Measurements from ENCODE around the gene DCP2.
A peak's percentile ranks its signal among the peaks of the same experiment; 100 is the strongest.

DCP2 gene

DNA sequence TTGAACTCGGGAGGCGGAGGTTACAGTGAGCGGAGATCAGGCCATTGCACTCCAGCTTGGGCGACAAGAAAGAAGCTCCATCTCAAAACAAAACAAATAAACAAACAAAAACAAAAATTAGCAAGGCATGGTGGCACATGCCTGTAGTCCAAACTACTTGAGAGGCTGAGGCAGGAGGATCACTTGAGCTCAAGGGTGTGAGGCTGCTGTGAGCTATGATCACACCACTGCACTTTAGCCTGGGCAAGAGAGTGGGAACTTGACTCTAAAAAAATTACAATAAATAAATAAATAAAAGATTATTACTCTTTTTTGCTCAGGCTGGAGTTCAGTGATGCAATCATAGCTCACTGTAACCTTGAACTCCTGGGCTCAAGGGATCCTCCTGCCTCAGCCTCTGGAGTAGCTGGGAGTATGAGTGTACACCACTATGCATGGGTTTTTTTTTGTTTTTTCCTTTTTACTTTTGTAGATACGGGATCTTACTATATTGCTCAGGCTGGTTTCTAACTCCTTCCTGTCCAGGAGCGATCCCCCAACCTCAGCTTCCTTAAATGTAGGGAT is 9.0 kb upstream of the DCP2 start:
- no peak for DNase-seq

DNA sequence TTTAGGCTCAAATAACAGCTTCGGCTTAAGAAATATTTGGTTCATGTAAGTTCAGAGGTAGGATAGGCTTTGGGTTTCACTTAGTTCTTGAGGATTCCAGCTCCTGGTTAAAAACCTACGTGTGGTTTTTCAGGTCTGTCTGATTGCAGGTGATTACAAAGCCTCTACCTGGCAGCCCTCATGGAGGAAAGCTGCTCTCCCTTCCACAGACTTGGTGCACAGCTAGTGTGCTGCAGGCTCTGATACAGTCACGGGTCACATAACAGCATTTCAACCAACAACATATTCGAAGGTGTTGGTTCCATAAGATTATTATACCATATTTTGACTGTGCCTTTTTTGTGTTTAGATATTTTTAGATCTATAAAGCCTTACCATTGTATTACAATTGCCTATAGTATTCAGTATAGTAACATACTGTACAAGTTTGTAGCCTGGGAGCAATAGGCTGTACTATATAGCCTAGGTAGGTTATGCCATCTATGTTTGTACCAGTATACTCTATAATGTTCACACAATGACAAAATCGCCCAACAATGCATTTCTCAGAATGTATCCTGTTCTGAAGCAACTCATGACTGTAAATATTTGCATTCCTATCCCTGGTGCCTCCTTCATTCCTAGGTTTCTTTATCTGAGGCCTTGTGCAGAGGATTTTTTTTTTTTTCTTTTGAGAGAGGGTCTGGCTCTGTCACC is 8.0 kb upstream of the DCP2 start:
- DNase-seq, result no peak

DNA sequence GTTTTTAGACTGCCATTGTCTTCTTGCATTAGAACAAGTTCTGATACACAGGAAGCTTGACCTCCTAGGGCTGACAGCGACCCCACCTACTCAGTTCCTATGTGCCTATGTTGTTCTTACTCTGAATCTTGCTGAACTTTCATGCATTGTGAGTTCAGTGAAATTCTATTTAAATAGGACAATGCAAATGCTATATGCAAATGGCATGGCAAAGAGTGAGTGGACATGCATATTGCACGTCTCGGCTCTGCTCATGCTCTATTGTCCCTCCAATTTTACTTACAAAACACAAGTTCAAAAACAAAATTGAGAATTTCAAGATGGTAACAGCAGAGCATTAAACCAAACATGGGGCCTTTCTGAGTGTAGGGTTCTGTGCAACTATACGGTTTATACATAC is 5.3 kb upstream of the DCP2 start:
- DNase-seq, result no peak

DNA sequence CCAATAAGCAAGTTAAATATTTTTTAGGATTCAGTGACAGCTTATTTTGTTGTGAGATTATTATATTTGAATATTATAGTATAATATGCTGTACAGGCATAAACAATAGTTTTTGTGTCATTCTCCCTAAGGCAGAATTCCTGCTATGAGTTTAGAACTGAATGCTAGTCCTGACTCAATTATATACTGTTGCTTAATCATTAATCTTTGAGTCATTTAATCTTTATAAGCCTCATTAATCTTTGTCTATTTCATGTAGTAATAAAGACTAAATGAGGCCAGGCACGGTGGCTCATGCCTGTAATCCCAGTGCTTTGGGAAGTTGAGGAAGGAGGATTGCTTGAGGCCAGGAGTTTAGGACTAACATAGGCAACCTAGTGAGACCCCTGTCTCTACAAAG is 3.6 kb upstream of the DCP2 start:
- DNase-seq, result no peak

DNA sequence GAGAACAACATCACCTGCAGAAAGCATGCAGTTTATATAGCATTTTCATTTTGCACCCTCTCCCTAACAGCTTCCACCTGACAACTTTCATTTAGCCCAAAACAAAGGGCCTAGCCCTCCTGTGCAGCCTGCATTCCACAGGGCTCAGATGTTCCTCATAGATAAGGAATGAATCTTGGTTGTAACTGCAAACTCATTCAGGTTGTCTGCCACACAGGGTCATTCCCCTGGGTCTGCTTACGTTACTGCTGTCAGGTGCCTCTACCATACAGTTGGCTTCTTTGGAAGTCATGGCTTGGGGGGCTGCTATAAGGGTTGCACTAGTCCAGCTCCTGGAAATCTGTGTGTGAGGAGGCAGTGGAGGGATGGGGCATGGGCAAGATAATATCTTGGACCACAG is 2.7 kb upstream of the DCP2 start:
- DNase-seq, result no peak

DNA sequence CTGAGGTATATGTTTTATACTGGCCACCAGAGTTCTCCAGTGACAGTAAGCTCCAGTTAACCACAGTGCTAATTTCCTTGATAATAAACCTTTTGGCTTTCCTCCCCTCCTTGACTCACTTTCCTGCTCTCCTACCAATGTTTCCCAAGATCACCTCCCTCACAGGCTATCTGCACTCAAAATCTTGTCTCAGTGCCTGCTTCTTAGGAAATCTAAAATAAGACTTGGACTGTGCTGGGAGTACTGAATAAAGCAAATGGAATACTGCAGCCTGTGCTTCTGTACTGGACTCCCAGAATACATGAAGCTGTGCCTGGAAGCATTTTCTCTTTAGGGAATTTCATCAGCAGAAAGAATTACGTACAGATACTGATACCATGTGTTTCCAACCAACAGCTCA is 1.7 kb upstream of the DCP2 start:
- no peak for DNase-seq

DNA sequence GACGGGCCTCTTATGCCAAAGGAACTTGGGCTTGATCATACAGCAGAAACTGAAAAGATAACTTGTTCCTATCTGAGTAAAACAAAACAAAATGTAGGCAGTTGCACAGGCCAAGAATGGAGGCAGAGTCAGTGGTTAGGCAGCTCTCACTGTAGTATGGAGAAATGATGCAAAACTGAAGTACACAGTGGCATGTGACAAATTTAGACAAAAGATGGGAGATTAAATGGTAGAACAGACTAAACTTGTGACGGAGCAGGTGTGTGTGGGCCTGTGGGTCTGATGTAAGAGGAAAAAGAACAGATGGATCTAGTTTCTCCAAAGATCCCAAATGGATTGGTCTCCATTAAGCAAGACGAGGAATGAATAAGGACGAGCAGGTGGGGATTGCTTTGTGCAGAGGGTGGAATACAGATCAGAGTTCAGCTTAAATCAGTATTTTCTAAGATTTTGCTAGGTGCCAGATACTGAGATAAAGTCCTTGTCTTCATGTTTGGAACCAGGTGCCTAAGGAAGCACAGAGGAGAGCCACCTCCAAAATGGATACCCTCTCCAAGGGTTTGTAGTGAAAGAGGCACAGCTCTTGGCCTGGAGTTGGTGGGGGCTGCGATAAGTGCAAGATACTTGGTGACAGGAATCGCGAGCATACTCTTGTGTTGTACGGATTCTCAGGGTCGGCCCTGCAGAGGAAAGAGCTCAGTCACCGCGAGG is 722 bp upstream of the DCP2 start:
- DNase-seq, result no peak

DNA sequence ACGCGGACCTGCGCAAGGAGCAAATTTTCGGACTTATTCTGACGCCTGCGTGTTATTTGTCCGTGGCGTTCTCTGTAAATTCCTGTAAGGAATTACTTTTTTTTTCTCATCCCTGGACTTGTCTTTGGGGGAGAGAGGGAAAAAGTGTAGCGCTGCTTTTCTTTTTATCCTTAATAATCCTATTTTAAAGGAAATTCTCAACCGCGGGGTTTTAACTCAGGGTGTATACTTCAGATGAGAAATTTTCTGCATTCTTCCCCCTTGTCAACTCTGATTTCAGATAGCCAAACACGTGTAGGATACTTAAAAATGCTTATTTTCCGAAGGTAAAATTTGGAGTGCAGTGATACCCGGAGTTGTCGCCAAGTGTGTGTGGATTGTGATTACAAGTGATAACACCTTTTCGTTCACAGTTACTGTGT is 853 bp downstream of the DCP2 start:
- no peak for DNase-seq

DNA sequence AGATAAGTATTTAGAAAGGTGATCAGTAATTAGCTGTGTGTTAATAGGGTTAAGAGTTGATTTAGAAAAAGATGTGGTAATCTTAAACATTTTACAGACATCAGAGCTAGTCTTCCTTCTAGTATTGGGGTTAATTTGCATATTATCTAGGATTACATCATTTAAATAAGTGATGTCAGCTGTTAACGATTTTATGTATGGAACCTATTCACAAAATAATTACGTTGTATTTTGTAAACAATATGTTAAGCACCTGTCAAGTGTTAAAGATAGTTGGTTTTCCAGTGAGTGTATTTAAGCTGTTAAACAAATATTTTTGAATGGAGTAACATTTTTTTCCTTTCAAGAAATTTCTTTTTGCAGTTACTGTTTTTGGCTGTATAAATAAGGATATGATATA is 2.2 kb downstream of the DCP2 start:
- DNase-seq, result no peak

DNA sequence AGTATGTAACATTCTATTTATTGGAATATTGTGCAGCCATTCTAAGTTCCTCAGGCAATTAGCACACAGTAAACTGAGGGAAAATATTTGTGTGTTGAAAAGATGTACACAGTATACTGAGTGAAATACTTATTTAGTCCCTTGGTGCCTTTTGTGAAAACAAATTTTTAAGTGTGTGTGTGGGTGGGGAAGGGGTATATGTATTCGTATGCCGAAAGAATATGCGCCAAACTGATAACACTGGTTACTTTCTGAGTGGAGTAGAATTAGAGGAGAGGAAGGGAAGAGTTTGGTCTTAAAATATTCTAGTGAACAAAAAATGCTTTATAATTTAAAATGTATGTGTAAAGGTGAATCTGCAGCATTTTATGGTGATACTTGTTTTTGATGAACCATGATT is 3.1 kb downstream of the DCP2 start:
- no peak for DNase-seq

DNA sequence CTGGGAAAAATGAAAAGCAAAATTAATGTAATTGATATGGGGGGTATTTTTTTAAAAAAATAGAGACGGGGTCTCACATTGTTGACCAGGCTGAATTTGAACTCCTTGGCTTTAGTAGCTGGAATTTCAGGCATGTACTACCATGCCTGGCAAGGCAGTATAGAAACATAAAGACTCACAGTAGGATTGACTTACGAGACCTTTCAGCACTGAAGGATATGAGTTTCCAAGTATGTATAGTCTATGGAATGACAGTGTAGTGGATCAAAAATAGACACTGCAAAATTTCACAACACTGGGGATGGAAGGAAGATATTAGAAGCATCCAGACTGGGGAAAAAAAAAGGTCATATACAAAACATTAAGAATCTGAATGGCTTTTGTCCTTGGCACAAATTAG is 6.8 kb downstream of the DCP2 start:
- DNase-seq, result no peak

DNA sequence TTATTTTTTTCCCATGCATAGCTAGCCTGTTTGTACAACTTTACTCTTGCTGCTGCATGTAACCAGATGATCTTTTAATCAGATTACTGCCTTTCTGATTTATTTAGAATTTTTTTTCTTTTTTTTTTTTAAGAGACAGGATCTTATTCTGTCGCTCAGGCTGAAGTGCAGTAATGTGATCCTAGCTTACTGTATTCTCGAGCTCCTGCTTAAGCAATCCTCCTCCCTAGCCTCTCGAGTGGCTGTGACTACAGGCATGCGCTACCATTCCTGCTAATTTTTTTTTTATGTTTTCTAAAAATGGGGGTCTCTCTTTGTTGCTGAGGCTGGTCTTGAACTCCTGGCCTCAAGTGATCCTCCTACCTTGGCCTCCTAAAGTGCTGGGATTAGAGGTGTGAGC is 9.6 kb downstream of the DCP2 start:
- no peak for DNase-seq

DNA sequence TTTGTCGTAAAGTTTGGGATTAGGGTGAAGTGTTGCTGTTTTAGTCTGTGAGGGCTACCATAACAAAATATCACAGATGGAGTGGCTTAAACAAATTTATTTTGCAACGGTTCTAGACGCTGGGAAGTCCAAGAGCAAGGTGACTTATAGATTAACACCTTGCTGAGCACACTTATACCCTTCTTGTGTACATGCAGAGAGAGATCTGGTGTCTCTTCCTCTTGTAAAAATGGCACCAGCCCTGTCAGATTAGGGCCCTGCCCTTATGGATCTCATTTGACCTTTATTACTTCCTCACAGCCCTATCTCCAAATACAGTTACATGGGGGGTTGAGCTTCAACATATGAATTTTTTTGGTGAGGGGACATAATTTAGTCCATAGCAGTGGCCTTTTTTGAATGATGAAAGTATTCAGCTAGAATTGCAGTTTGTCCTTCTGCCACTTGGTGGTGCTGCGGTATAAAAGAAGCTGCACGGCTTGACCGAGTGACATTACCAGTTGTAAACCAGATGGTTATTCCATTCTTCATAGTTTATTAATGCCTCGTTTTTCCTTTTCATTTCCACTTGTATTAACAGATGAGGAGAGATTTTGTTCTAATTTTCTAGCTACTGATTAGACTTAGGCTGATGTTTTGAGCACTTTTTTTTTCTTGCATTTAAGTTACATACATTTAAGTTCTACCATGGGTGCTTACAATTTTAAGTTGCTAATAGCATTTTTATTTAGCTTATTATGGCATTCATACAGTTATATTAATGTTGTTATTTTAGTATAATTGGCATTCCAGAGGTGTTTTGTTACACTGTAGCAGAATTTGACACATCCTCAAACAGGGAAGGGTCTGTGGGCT is 19.4 kb downstream of the DCP2 start:
- DNase-seq, result peak; percentile 68

DNA sequence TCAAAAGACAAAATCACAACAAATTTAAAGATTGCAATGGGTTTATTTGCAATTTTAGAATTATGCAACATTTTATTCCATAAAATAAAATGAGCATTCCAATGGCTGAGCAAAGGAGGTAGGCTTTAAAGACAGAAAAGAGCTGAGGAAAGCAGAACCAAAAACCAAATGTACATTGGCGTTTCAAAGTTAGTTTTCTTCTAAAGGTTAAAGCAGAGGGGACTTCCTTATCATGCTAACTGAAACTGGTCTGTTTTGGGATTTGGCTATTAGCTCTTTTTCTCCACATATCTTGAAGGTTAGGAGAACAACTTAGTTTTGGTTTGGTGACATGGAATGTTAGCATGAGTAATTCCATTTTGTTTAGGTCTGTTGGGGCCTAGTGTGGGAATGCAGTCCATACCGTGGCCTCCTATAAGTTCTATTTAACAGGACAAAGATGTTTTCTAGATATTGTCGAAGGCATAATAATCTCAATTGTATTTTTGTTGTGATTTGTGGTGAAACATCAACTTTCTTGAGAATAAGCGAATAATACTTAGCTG is 20.3 kb downstream of the DCP2 start:
- no peak for DNase-seq

DNA sequence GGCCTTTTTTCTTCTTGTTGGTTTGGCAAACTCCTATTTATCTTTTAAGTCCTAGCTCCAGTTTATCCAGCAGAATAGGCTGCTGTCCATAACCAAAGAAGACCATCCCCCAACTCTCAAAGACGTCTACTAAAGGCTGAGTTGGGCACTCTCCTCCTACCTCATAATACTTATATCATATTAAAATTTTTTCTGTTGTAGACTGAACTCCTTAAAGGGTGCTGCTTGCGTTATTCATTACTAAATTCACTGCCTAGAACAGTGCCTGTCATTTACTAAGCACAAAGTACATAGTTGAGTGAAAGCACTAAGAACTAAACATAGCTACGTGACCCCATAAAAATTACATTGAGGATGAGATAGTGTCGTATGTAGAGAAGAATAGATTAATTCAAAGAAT is 21.7 kb downstream of the DCP2 start:
- DNase-seq, result no peak

DNA sequence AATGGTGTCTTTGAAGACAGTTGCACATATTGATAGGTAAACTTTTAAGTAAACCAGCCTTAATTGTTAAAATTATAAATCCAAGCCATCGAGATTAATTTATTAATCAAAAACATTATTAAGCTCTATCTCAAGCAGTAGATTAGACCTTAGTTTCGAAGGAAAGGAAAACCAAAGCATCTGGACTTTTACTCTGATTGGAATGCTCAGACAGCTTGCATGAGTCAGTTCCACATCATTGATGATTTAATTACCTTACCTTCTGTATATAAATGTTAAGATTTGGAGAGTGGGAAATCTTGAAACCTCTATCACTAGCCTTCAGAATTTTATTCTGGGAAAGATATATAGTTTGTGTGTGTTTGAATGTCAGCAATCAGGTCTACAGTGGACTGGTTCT is 23.9 kb downstream of the DCP2 start:
- no peak for DNase-seq

DNA sequence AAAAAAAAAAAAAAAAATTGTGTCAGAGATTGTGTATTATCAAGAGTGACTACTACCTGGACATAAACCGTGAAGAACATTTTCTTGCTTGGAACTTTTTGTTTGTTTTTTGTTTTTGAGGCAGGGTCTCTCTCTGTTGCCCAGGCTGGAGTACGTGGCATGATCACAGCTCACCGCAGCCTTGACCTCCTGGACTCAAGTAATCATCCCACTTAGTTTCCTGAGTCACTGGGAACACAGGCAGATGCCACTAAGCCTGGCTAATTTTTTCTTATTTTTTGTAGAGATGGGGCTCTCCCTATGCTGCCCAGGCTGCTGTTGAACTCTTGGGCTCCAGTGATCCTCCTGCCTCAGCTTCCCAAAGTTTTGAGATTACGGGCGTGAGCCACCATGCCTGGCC is 25.8 kb downstream of the DCP2 start:
- DNase-seq, result no peak

DNA sequence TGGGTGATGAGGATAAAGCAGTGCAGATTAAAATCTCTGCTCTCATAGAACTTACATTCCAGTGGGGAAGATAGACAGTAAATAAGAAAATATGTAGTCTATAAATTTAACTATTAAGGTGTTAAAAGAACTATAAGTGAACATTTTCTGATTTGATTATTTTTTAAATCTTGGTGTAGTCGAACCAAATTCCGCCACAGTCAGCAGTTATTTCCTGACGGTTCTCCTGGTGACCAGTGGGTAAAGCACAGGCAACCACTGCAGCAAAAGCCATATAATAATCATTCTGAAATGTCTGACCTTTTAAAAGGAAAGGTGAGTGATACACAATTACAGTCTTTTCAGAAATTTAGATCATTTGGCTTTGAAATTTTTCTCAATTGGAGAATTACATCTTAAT is 27.2 kb downstream of the DCP2 start:
- no peak for DNase-seq

DNA sequence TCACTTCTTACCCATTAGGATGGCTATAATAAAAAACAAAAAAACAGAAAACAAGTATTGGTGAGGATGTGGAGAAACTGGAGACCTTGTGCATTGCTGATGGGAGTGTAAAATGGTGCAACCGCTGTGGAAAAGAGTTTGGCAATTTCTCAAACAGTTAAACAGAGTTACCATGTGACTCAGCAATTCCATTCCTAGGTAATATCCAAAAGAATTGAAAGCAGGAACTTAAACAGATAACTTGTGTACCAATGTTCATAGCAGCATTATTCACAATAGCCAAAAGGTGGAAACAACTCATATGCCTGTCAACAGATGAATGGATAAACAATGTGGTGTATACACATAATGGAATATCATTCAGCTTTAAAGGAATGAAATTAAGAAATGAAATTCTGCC is 28.9 kb downstream of the DCP2 start:
- no peak for DNase-seq

DNA sequence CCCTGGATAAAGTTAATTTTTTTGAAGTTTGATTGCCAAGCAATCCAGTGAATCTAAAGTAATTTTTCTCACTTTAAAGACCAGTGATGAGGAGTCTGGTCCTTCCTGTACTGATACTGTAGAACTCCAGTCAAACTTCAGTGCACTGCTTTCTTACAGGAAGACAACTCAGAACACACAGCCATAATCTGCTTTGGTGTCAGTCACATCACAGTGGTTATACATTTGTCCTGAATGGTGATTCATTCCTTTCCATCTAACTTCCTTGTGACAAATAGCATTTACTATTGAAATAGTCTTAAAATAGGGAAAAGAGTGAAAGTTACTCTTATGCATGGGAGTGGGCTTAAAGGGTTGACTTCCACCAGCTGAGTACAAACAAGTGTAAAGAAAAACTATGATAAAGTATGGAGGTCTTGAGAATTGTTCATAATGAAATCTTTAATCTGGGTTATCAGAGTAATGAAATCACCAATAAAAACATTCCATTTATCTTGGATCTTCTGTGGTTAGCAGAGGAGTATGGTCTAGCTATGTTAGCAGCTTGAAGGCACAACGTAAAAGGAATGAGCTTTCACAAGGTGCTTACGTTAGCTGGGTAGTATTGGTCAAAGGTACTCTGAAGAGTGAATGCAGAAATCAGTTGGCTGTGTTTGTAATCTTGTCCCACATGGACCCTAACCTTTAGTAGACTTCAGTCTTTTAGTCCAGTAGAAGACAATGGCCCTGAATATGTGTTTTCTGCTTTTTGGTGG is 41.5 kb downstream of the DCP2 start:
- no peak for DNase-seq

DNA sequence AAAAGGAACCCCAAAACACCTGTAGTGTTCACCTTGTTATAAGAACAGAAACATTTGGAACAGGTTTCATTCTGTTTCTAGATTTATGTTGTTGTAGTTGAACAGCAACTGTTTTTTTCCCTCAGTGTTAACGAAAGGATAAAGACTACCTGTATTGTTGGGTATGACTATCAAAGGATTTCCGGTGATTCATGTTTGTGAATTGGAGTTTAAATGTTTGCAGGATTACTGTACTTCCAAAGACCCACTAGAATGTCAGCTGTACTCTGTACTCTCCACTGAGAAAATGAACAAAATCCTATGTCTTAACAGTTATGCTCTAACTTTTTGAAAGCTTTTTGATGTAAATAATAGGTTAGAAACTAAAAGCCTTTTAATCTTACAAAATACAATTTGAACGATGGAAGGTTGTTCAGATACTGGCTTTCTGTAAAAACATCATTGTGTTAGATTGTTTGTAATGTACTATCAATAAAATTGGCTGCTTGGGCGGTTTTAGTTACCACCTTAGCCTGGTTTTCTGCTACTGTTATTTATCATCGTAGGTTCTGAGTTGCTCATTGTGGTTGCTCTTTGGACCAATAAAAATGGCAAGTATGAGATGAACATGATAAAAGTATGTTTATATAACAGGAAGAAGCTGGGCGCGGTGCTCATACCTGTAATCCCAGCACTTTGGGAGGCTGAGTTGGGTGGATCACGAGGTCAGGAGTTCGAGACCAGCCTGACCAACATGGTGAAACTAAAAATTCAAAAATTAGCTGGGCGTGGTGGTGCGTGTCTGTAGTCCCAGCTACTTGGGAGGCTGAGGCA is 44.1 kb downstream of the DCP2 start:
- DNase-seq, result peak; percentile 14

DNA sequence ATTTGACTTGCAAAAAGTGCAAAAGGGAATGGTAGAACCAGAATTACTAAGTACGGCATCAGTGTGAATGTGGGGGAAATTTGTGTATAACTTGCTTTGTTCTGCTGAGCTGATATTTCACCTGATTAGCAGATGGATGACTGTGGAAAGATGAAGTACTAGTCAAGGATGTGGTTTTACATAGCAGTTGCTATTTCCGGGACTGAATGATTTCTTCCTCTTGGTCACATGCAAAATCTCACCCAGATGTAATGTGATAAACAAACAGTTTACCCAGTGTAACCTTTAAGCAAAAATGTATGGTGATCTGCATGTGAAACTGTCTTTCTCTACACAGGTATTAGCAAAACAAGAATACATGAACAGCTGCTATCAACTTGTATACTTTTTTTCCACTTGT is 46.1 kb downstream of the DCP2 start:
- DNase-seq, result no peak
